IPS-18a (cell line): ENCODE results near the gene IGSF10.
A peak's percentile ranks its signal among the peaks of the same experiment; 100 is the strongest.
"Not testable (repeated sequence)": the region's sequence is repeated elsewhere in the genome, so short reads cannot be mapped to it uniquely, and the experiment has no call there.

ENCODE experiments used
- H3K27ac ChIP-seq: one replicate; pipeline ENCODE4 v1.5.1; 2013; ENCODE audit warnings: low read length
- H3K27me3 ChIP-seq: one replicate; pipeline ENCODE4 v1.6.1; 2013; ENCODE audit warnings: mild to moderate bottlenecking, low read length; ENCODE audit not compliant: control insufficient read depth, insufficient read depth
- H3K36me3 ChIP-seq: one replicate; pipeline ENCODE4 v1.6.1; 2013; ENCODE audit warnings: low read depth, low read length; ENCODE audit not compliant: control insufficient read depth
- H3K4me1 ChIP-seq: one replicate; pipeline ENCODE4 v1.6.1; 2013; ENCODE audit warnings: low read depth, low read length; ENCODE audit not compliant: control insufficient read depth
- H3K4me3 ChIP-seq: one replicate; pipeline ENCODE4 v1.5.1; 2013; ENCODE audit warnings: low read length
- H3K9ac ChIP-seq: one replicate; pipeline ENCODE4 v1.6.1; 2013; ENCODE audit warnings: mild to moderate bottlenecking, low read length, moderate library complexity
- H3K9me3 ChIP-seq: one replicate; pipeline ENCODE4 v1.6.1; 2013; ENCODE audit warnings: low read depth, low read length; ENCODE audit not compliant: control insufficient read depth

IGSF10 gene, protein sequence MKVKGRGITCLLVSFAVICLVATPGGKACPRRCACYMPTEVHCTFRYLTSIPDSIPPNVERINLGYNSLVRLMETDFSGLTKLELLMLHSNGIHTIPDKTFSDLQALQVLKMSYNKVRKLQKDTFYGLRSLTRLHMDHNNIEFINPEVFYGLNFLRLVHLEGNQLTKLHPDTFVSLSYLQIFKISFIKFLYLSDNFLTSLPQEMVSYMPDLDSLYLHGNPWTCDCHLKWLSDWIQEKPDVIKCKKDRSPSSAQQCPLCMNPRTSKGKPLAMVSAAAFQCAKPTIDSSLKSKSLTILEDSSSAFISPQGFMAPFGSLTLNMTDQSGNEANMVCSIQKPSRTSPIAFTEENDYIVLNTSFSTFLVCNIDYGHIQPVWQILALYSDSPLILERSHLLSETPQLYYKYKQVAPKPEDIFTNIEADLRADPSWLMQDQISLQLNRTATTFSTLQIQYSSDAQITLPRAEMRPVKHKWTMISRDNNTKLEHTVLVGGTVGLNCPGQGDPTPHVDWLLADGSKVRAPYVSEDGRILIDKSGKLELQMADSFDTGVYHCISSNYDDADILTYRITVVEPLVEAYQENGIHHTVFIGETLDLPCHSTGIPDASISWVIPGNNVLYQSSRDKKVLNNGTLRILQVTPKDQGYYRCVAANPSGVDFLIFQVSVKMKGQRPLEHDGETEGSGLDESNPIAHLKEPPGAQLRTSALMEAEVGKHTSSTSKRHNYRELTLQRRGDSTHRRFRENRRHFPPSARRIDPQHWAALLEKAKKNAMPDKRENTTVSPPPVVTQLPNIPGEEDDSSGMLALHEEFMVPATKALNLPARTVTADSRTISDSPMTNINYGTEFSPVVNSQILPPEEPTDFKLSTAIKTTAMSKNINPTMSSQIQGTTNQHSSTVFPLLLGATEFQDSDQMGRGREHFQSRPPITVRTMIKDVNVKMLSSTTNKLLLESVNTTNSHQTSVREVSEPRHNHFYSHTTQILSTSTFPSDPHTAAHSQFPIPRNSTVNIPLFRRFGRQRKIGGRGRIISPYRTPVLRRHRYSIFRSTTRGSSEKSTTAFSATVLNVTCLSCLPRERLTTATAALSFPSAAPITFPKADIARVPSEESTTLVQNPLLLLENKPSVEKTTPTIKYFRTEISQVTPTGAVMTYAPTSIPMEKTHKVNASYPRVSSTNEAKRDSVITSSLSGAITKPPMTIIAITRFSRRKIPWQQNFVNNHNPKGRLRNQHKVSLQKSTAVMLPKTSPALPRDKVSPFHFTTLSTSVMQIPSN (N-terminal part only)

DNA sequence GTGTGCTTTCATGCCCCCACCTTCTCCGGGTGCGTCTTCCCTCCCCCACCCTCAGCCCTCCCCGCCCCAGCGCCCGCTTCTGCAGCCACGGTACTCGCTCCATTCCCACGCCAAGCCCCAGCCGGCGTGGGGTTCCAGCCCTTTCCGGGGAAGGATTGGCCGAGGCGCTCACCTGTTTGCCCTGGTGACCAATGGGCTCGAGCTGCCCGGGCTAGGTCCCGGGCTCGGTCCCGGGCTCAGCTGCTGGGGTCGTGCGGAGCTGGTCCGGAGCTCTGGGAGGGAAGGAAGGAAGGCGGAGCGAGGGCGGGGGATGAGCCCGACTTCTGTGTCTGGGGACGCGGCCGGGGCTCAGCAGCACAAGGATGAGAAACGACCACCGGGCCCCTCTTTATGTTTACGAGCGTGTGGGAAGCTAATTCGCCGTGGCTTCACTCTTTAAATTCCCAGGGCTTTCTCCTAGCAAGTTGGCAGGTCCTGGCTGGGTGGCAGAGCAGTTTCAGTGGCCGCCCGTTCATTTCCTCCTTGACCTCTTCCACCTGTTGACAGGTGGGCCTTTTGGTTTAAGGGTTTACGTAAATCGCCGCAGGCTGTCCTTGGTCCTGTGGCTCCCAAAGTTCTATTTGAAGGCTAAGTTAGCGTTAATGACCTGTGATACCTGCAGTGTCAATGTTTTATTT, at the start of gene IGSF10:
Gene IGSF10 (minus strand): TSS at position 288 of the 677 bp plus-strand sequence. CDS start 2,352 bp downstream, outside the sequence.
- Histone ChIP-seq H3K9me3 (no peaks in the 10 kb centered on the region), H3K27ac (no peak within 1 kb of the TSS), H3K27me3 (peaks cover 6% of the 10 kb centered on the region), H3K4me3 (peak within 1 kb of the TSS; percentile 35), H3K4me1 (no peaks in the 10 kb centered on the region), H3K9ac (no peak within 1 kb of the TSS), H3K36me3 (no peaks in the 10 kb centered on the region)

GRCh38 chr3:151509468-151510135, 48.7 kb upstream of the IGSF10 start:
- H3K27me3 ChIP-seq: not testable (repeated sequence)

GRCh38 chr3:151504606-151505005, 43.7 kb upstream of the IGSF10 start:
- Histone ChIP-seq H3K36me3 (no peaks in the 10 kb centered on the region), H3K9me3 (no peaks in the 10 kb centered on the region), H3K4me3 (no peak overlapping the region), H3K27ac (no peak overlapping the region), H3K27me3 (no peaks in the 10 kb centered on the region), H3K9ac (no peak overlapping the region), H3K4me1 (peaks cover 18% of the 10 kb centered on the region)

More at GRCh38 chr3:151509468-151510135, 48.7 kb upstream of the IGSF10 start:
- H3K4me1 ChIP-seq, H3K4me3 ChIP-seq, H3K36me3 ChIP-seq, H3K9ac ChIP-seq, H3K9me3 ChIP-seq, H3K27ac ChIP-seq: not testable (repeated sequence)

- no peaks in the 10 kb centered on the region for H3K9me3 ChIP-seq
- H3K4me1 ChIP-seq: peaks cover 22% of the 10 kb centered on the region
- no peak overlapping the region for H3K4me3 ChIP-seq
- H3K9ac ChIP-seq: no peak overlapping the region
- H3K36me3 ChIP-seq: no peaks in the 10 kb centered on the region
- no peak overlapping the region for H3K27ac ChIP-seq
- no peaks in the 10 kb centered on the region for H3K27me3 ChIP-seq
Measured at GRCh38 chr3:151503074-151503473, 42.2 kb upstream of the IGSF10 start.

DNA sequence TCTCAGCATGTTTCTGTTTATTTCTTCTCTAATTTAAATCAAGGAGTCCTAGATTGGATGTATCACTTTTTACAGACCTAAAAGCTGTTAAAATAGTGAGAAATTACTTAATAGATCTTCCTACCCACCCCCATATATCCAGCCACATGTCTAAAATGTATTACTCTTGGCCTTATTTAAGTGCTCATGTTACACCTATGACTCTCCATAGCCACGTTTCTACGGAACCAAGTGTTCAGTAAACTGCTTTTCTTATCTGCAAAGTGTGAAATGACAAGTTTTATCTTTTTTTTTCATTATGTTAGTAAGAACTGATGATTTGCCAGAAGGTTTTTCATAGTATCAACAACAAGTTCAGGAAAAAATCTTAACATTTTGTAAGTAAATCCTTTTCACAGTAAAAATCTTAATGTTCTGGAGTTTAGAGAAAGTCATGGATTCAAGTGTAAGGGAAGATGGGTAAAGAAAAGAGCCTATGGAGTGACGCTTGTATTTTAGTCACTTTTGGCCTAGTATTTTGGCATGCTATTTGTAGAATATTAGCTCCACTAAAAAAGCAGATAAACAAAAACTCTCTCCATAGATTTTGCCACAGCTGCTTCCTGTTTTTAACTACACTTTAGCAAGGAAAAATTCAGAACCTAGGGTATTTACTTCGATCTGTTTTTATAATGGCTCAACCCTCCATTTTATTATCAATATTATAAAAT, 41.2 kb upstream of the IGSF10 start:
- no peak overlapping the region for H3K9ac ChIP-seq

GRCh38 chr3:151501171-151501922, 40.5 kb upstream of the IGSF10 start:
- H3K4me3 ChIP-seq: no peak overlapping the region
- peaks cover 22% of the 10 kb centered on the region for H3K4me1 ChIP-seq
- no peak overlapping the region for H3K27ac ChIP-seq
- no peaks in the 10 kb centered on the region for H3K9me3 ChIP-seq
- no peaks in the 10 kb centered on the region for H3K36me3 ChIP-seq
- no peaks in the 10 kb centered on the region for H3K27me3 ChIP-seq
- no peak overlapping the region for H3K9ac ChIP-seq

More for the DNA sequence above, 41.2 kb upstream of the IGSF10 start:
- no peaks in the 10 kb centered on the region for H3K36me3 ChIP-seq
- no peaks in the 10 kb centered on the region for H3K27me3 ChIP-seq
- H3K4me3 ChIP-seq: no peak overlapping the region
- no peaks in the 10 kb centered on the region for H3K9me3 ChIP-seq
- peaks cover 22% of the 10 kb centered on the region for H3K4me1 ChIP-seq
- H3K27ac ChIP-seq: no peak overlapping the region

DNA sequence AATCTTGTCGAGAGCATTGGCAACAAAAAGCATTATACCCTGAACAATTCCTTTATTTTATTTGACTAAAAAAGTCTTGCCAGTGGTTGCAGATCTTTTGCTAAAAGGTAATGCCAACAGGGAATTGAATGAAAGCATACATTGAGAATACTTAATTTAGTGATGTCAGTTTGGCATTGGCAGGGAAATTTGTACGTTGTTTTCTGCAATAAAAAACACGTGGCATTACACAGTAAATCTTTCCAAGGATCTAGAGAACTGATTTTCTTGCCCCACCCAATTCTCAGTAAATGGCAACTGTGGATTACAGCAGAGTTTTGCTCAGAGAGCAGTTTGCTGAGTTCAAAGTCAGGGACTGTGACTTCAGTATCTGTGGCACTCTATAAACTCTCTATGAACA, 38.3 kb upstream of the IGSF10 start:
- no peak overlapping the region for H3K9ac ChIP-seq

GRCh38 chr3:151491525-151491924, 30.7 kb upstream of the IGSF10 start:
- no peaks in the 10 kb centered on the region for H3K36me3 ChIP-seq
- no peaks in the 10 kb centered on the region for H3K27me3 ChIP-seq
- no peak overlapping the region for H3K4me3 ChIP-seq
- no peak overlapping the region for H3K27ac ChIP-seq
- no peak overlapping the region for H3K9ac ChIP-seq
- no peaks in the 10 kb centered on the region for H3K4me1 ChIP-seq
- H3K9me3 ChIP-seq: no peaks in the 10 kb centered on the region

More for the DNA sequence above, 38.3 kb upstream of the IGSF10 start:
- H3K9me3 ChIP-seq: no peaks in the 10 kb centered on the region
- H3K4me3 ChIP-seq: no peak overlapping the region
- H3K27ac ChIP-seq: no peak overlapping the region
- no peaks in the 10 kb centered on the region for H3K27me3 ChIP-seq
- peaks cover 22% of the 10 kb centered on the region for H3K4me1 ChIP-seq
- H3K36me3 ChIP-seq: no peaks in the 10 kb centered on the region

DNA sequence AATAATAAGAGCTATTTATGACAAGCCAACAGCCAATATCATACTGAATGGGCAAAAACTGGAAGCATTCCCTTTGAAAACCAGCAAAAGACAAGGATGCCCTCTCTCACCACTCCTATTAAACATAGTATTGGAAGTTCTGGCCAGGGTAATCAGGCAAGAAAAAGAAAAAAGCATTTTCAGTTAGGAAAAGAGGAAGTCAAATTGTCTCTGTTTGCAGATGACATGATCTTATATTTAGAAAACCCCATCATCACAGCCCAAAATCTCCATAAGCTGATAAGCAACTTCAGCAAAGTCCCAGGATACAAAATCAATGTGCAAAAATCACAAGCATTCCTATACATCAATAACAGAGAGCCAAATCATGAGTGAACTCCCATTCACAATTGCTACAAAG, 27.0 kb upstream of the IGSF10 start:
- not testable (repeated sequence) for H3K4me3 ChIP-seq, H3K9me3 ChIP-seq, H3K36me3 ChIP-seq

More for the DNA sequence above, 27.0 kb upstream of the IGSF10 start:
- H3K4me1 ChIP-seq, H3K27me3 ChIP-seq, H3K9ac ChIP-seq, H3K27ac ChIP-seq: not testable (repeated sequence)
